ENCODE measurements around the gene TRRAP. TPM values are rescaled to one million over a fixed set of nuclear protein-coding genes. Genes with fewer than 3 reads are reported as not detected.

Gene TRRAP
- polyA plus RNA-seq, 2 of the 4 experiments (the other 2 are of a cell fraction), result 12.2 to 22.1 TPM

DNA sequence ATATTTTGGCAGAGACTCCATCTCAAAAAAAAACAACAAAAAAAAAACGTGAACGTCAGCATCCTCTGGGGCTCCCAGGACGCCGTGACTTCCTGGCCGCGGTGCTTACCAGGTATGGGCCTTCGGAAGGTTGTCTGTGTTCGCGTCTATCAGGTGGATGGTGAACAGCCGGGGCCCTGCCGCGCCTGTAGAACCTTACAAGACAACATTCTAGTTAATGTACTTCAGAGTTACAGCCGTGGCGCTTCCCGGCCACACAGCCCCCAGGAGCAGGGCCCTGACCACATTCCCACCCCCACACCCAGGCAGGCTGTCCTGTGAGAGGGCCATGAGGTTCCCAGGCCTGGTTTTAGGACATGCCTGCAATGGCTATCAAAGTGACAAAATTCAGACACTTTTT is 154.6 kb downstream of the TRRAP start:
- no peak for FAIRE-seq
- POLR2A ChIA-PET, result no interaction called here
- 91% methylated on average over 14 of the region's 15 CpGs for WGBS (ENCODE audit: missing lambda C conversion rate)

DNA sequence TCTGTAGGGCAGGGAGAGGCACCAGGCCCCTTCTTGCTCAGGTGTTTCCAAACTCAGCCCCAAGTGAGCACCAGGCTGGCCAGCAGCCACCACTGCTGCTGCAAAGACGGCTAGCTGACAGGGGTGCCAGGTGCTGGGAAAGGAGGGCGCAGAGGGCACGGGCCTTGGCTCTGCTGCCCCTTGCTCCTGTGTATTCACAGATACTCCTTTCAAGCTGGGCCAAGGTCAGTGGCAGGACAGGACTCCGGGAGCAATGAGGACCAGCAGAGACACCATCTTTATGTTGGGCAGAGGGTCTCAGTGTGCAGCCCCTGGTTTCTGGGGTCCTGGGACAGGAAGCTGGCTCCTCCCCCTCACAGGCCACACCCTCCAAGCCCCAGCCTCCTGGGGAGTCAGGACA is 155.4 kb downstream of the TRRAP start:
- no peaks in the 10 kb centered on the region for H3K9me3 ChIP-seq
- no peak overlapping the region for H3K4me3 ChIP-seq
- TF ChIP-seq, protein P1, sequence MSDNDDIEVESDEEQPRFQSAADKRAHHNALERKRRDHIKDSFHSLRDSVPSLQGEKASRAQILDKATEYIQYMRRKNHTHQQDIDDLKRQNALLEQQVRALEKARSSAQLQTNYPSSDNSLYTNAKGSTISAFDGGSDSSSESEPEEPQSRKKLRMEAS (IDR thresholded peaks at IDR 0.05), result no peak
- no peak for TF ChIP-seq EP300 (IDR thresholded peaks at IDR 0.05)
- TF ChIP-seq SREBF2 (IDR thresholded peaks at IDR 0.05), result no peak
- TF ChIP-seq, protein P2, sequence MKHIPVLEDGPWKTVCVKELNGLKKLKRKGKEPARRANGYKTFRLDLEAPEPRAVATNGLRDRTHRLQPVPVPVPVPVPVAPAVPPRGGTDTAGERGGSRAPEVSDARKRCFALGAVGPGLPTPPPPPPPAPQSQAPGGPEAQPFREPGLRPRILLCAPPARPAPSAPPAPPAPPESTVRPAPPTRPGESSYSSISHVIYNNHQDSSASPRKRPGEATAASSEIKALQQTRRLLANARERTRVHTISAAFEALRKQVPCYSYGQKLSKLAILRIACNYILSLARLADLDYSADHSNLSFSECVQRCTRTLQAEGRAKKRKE (CRISPR knock-in tag; IDR thresholded peaks at IDR 0.05; ENCODE audit: low read depth), result no peak
- TF ChIP-seq RAD21 (conservative IDR thresholded peaks at IDR 0.05 in 1 of 2, IDR thresholded peaks at IDR 0.05 in 1 of 2), result no peak
- no peak for TF ChIP-seq RFX5 (IDR thresholded peaks at IDR 0.05)
- TF ChIP-seq HOXB5 (CRISPR knock-in tag; IDR thresholded peaks at IDR 0.05), result no peak
- TF ChIP-seq PHF8 (IDR thresholded peaks at IDR 0.05; ENCODE audit: borderline replicate concordance, low read depth), result no peak
- TF ChIP-seq ZSCAN20 (CRISPR knock-in tag; IDR thresholded peaks at IDR 0.05), result no peak
- TF ChIP-seq KDM1A (IDR thresholded peaks at IDR 0.05; ENCODE audit: low read depth), result no peak
- no peak for TF ChIP-seq HOXB13 (CRISPR knock-in tag; IDR thresholded peaks at IDR 0.05; ENCODE audit: low read depth)
- no peak for TF ChIP-seq POLR2A (IDR thresholded peaks at IDR 0.05; ENCODE audit: low read length)
- TF ChIP-seq TP53 (CRISPR knock-in tag; IDR thresholded peaks at IDR 0.05), result no peak
- no peak for TF ChIP-seq GATA3 (IDR thresholded peaks at IDR 0.05; ENCODE audit: borderline replicate concordance)
- TF ChIP-seq, protein P3, sequence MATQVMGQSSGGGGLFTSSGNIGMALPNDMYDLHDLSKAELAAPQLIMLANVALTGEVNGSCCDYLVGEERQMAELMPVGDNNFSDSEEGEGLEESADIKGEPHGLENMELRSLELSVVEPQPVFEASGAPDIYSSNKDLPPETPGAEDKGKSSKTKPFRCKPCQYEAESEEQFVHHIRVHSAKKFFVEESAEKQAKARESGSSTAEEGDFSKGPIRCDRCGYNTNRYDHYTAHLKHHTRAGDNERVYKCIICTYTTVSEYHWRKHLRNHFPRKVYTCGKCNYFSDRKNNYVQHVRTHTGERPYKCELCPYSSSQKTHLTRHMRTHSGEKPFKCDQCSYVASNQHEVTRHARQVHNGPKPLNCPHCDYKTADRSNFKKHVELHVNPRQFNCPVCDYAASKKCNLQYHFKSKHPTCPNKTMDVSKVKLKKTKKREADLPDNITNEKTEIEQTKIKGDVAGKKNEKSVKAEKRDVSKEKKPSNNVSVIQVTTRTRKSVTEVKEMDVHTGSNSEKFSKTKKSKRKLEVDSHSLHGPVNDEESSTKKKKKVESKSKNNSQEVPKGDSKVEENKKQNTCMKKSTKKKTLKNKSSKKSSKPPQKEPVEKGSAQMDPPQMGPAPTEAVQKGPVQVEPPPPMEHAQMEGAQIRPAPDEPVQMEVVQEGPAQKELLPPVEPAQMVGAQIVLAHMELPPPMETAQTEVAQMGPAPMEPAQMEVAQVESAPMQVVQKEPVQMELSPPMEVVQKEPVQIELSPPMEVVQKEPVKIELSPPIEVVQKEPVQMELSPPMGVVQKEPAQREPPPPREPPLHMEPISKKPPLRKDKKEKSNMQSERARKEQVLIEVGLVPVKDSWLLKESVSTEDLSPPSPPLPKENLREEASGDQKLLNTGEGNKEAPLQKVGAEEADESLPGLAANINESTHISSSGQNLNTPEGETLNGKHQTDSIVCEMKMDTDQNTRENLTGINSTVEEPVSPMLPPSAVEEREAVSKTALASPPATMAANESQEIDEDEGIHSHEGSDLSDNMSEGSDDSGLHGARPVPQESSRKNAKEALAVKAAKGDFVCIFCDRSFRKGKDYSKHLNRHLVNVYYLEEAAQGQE (IDR thresholded peaks at IDR 0.05), result no peak
- no peak for TF ChIP-seq EHMT2 (IDR thresholded peaks at IDR 0.05; ENCODE audit: low read depth)
- TF ChIP-seq ESRRA (IDR thresholded peaks at IDR 0.05; ENCODE audit: borderline replicate concordance, low read length), result no peak
- no peak for TF ChIP-seq RARB (CRISPR knock-in tag; IDR thresholded peaks at IDR 0.05)
- no peak for TF ChIP-seq HDAC2 (IDR thresholded peaks at IDR 0.05)
- TF ChIP-seq, protein P4, sequence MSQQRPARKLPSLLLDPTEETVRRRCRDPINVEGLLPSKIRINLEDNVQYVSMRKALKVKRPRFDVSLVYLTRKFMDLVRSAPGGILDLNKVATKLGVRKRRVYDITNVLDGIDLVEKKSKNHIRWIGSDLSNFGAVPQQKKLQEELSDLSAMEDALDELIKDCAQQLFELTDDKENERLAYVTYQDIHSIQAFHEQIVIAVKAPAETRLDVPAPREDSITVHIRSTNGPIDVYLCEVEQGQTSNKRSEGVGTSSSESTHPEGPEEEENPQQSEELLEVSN (IDR thresholded peaks at IDR 0.05; ENCODE audit: borderline replicate concordance, low read depth), result no peak
- no peak overlapping the region for H3K27ac ChIP-seq
- ATAC-seq, result no peak
- CTCF ChIA-PET, result interaction anchor here (12.9 kb wide), 1 partner anchor 279 kb away, joined by 197 read pairs; no protein-coding TSS in a partner anchor
- peaks cover 8% of the 10 kb centered on the region; the same call in 1 of the 3 replicates for H3K4me1 ChIP-seq
- FAIRE-seq, result no peak
- WGBS (ENCODE audit: missing lambda C conversion rate), result 95% methylated on average over 4 of the region's 4 CpGs
- no peak for DNase-seq (ENCODE audit: low read depth in 1 of 2, low spot score in 1 of 2)
- POLR2A ChIA-PET, result no interaction called here
- H3K4me2 ChIP-seq, result no peak overlapping the region

More for the DNA sequence above, 154.6 kb downstream of the TRRAP start:
- Histone ChIP-seq H3K4me2 (no peak overlapping the region), H3K4me3 (no peak overlapping the region), H3K4me1 (peaks cover 8% of the 10 kb centered on the region; the same call in 1 of the 3 replicates), H3K27ac (no peak overlapping the region), H3K9me3 (no peaks in the 10 kb centered on the region)
- DNase-seq (ENCODE audit: low read depth in 1 of 2, low spot score in 1 of 2), result no peak
- CTCF ChIA-PET, result interaction anchor here (12.9 kb wide), 1 partner anchor 280 kb away, joined by 197 read pairs; no protein-coding TSS in a partner anchor
- TF ChIP-seq RFX5 (IDR thresholded peaks at IDR 0.05) (no peak), EHMT2 (IDR thresholded peaks at IDR 0.05; ENCODE audit: low read depth) (no peak), JUNB (IDR thresholded peaks at IDR 0.05) (no peak), JUN (IDR thresholded peaks at IDR 0.05) (no peak), NFE2L2 (conservative IDR thresholded peaks at IDR 0.05; ENCODE audit: low read length) (no peak), ZNF302 (CRISPR knock-in tag; IDR thresholded peaks at IDR 0.05) (no peak), CHD4 (IDR thresholded peaks at IDR 0.05; ENCODE audit: borderline replicate concordance) (no peak), TP53 (CRISPR knock-in tag; IDR thresholded peaks at IDR 0.05) (no peak), KDM5A (IDR thresholded peaks at IDR 0.05) (no peak), CHD2 (IDR thresholded peaks at IDR 0.05; ENCODE audit: low read length, partially characterized antibody) (no peak), HOXB13 (CRISPR knock-in tag; IDR thresholded peaks at IDR 0.05; ENCODE audit: low read depth) (no peak), EHF (CRISPR knock-in tag; IDR thresholded peaks at IDR 0.05) (no peak), PHF8 (IDR thresholded peaks at IDR 0.05; ENCODE audit: borderline replicate concordance, low read depth) (no peak), HDAC2 (IDR thresholded peaks at IDR 0.05) (no peak)
- TF ChIP-seq, protein P5, sequence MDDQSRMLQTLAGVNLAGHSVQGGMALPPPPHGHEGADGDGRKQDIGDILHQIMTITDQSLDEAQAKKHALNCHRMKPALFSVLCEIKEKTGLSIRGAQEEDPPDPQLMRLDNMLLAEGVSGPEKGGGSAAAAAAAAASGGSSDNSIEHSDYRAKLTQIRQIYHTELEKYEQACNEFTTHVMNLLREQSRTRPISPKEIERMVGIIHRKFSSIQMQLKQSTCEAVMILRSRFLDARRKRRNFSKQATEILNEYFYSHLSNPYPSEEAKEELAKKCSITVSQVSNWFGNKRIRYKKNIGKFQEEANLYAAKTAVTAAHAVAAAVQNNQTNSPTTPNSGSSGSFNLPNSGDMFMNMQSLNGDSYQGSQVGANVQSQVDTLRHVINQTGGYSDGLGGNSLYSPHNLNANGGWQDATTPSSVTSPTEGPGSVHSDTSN (IDR thresholded peaks at IDR 0.05), result no peak
- no peak for ATAC-seq
